WTC11 (cell line): ENCODE data around the gene ARHGAP28. TPM values are rescaled to one million over a fixed set of nuclear protein-coding genes. Genes with fewer than 3 reads are reported as not detected.

Experiments
- ATAC-seq: fragments of 200-7000 bp; cut with Tn5 transposase; 2 replicates; pipeline ENCODE4 v1.10.0; 2021; ENCODE audit warnings: mild to moderate bottlenecking, moderate library complexity
- CTCF ChIA-PET: fragments of 300-600 bp; sonication (Branson Sonifier 250); formaldehyde crosslinking; loops from one replicate; lab custom pipeline; 2021; ENCODE audit warnings: antibody characterized with exemption; lab: Charles Lee
- POLR2A ChIA-PET: fragments of 350-600 bp; sonication (Branson Sonifier 250); formaldehyde crosslinking; loops from one replicate; lab custom pipeline; 2021; ENCODE audit warnings: antibody characterized with exemption; lab: Charles Lee
- DNase-seq: peaks from one replicate; pipeline ENCODE4 v3.0.0; 2021; ENCODE audit warnings: low spot score
- H3K27ac Mint-ChIP-seq: 2 replicates; pipeline ENCODE4 v1.8.0; 2021; ENCODE audit warnings: mixed read lengths
- H3K27me3 Mint-ChIP-seq: 2 replicates; pipeline ENCODE4 v1.8.0; 2021; ENCODE audit warnings: low read depth, mild to moderate bottlenecking, moderate library complexity, mixed read lengths
- H3K36me3 Mint-ChIP-seq: 2 replicates; pipeline ENCODE4 v1.8.0; 2021; ENCODE audit warnings: mixed read lengths
- H3K4me1 Mint-ChIP-seq: 2 replicates; pipeline ENCODE4 v1.8.0; 2022; ENCODE audit warnings: mixed read lengths
- H3K4me3 Mint-ChIP-seq: 2 replicates; pipeline ENCODE4 v1.8.0; 2021; ENCODE audit warnings: mild to moderate bottlenecking, moderate library complexity, mixed read lengths
- H3K9me3 Mint-ChIP-seq: 2 replicates; pipeline ENCODE4 v1.8.0; 2021; ENCODE audit warnings: mixed read lengths
- AR ChIP-seq: fragments of 250-450 bp; sonication (Bioruptor Pico); IDR thresholded peaks from 2 replicates; pipeline ENCODE4 v1.9.0; 2021; ENCODE audit warnings: mild to moderate bottlenecking
- CREM ChIP-seq: sonication (generic); formaldehyde crosslinking; IDR thresholded peaks from 2 replicates; pipeline ENCODE4 v1.8.1; 2022; ENCODE audit warnings: mild to moderate bottlenecking, missing genetic modification reagents, moderate library complexity
- E2F4 ChIP-seq: sonication (generic); formaldehyde crosslinking; IDR thresholded peaks from 2 replicates; pipeline ENCODE4 v1.8.1; 2022; ENCODE audit warnings: low read depth, mild to moderate bottlenecking, moderate library complexity, missing genetic modification reagents, borderline replicate concordance
- EMX1 ChIP-seq: fragments of 250-450 bp; sonication (Bioruptor Pico); IDR thresholded peaks from 2 replicates; pipeline ENCODE4 v1.8.0; 2021; ENCODE audit warnings: mild to moderate bottlenecking
- ETV6 ChIP-seq: sonication (generic); formaldehyde crosslinking; IDR thresholded peaks from 2 replicates; pipeline ENCODE4 v1.8.1; 2022; ENCODE audit warnings: mild to moderate bottlenecking, missing genetic modification reagents
- FOXP1 ChIP-seq: sonication (generic); formaldehyde crosslinking; IDR thresholded peaks from 2 replicates; pipeline ENCODE4 v1.8.0; 2022; ENCODE audit warnings: missing genetic modification reagents, mild to moderate bottlenecking, moderate library complexity, borderline replicate concordance
- JUN ChIP-seq: sonication (generic); formaldehyde crosslinking; IDR thresholded peaks from 2 replicates; pipeline ENCODE4 v1.8.0; 2023; ENCODE audit warnings: mild to moderate bottlenecking, missing genetic modification reagents
- NR1H2 ChIP-seq: sonication (generic); formaldehyde crosslinking; IDR thresholded peaks from 2 replicates; pipeline ENCODE4 v1.9.0; 2021; ENCODE audit warnings: mild to moderate bottlenecking, moderate library complexity, missing genetic modification reagents
- SMAD4 ChIP-seq: sonication (generic); formaldehyde crosslinking; IDR thresholded peaks from 2 replicates; pipeline ENCODE4 v1.8.0; 2022; ENCODE audit warnings: mild to moderate bottlenecking, missing genetic modification reagents
- ZBTB21 ChIP-seq: sonication (generic); formaldehyde crosslinking; IDR thresholded peaks from 2 replicates; pipeline ENCODE4 v1.8.1; 2023; ENCODE audit warnings: mild to moderate bottlenecking, missing genetic modification reagents, borderline replicate concordance
- ZNF263 ChIP-seq: sonication (generic); formaldehyde crosslinking; IDR thresholded peaks from 2 replicates; pipeline ENCODE4 v1.8.1; 2022; ENCODE audit warnings: low read depth, mild to moderate bottlenecking, moderate library complexity, missing genetic modification reagents
- ZNF317 ChIP-seq: sonication (generic); formaldehyde crosslinking; IDR thresholded peaks from 2 replicates; pipeline ENCODE4 v1.8.1; 2023; ENCODE audit warnings: low read depth, mild to moderate bottlenecking, moderate library complexity, missing genetic modification reagents, borderline replicate concordance
- ZNF671 ChIP-seq: fragments of 250-450 bp; sonication (Bioruptor Pico); IDR thresholded peaks from 2 replicates; pipeline ENCODE4 v1.8.0; 2021; ENCODE audit warnings: mild to moderate bottlenecking
- total RNA-seq: library from RNA; stranded (reverse); gene quantifications from 3 replicates; pipeline ENCODE4 v1.2.3, GENCODE V29; 2021
- TF ChIP-seq, protein P1 (sequence below): sonication (generic); formaldehyde crosslinking; IDR thresholded peaks from 2 replicates; pipeline ENCODE4 v1.8.0; 2022; ENCODE audit warnings: missing genetic modification reagents
- TF ChIP-seq, protein P2 (sequence below): sonication (generic); formaldehyde crosslinking; IDR thresholded peaks from 2 replicates; pipeline ENCODE4 v1.8.0; 2022; ENCODE audit warnings: mild to moderate bottlenecking, missing genetic modification reagents
- TF ChIP-seq, protein P3 (sequence below): sonication (generic); formaldehyde crosslinking; IDR thresholded peaks from 2 replicates; pipeline ENCODE4 v1.8.1; 2022; ENCODE audit warnings: low read depth, missing genetic modification reagents, borderline replicate concordance
- TF ChIP-seq, protein P4 (sequence below): sonication (generic); formaldehyde crosslinking; IDR thresholded peaks from 2 replicates; pipeline ENCODE4 v1.8.0; 2023; ENCODE audit warnings: missing genetic modification reagents, mild to moderate bottlenecking, borderline replicate concordance
- TF ChIP-seq, protein P5 (sequence below): sonication (generic); formaldehyde crosslinking; IDR thresholded peaks from 2 replicates; pipeline ENCODE4 v1.8.1; 2023; ENCODE audit warnings: mild to moderate bottlenecking, missing genetic modification reagents, moderate library complexity

Gene ARHGAP28
- total RNA-seq, 1 experiment from 2014 or later = 14.8 TPM

DNA sequence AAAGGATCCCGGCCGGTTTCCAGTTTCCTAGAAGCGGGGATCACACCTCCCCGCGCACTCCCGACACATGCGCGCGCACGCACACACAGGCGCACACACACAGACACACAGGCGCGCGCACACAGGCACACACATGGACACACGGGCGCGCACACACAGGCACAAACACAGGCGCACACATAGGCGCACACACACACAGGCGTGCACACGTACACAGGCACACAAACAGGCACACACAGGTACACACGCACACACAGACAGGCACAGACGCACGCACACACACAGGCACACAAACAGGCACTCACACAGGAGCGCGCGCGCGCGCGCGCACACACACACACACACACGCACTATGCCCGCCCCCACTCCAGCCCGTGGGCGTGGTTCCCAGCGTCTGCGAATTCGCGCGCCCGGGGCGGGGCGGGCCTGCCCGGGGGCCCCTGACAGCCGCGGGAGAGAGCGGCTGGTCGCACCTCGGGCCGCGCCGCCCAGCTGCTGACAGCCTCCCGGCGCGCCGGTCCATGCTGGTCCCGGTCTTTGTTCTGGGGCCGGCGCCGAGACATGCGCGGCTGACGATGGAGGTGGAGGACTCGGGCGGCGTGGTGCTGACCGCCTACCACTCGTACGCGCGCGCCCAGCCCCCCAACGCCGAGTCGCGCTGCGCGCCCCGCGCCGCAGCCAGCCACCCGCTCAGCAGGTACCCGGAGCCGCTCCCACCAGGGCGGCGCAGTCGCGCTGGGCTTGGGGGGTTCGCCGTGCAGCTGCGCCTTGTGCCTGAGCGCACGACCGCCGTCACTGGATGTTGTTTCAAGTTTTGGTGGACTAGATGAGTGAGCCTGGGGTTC lies at the start of gene ARHGAP28 (continued):
- TF ChIP-seq, protein P1, sequence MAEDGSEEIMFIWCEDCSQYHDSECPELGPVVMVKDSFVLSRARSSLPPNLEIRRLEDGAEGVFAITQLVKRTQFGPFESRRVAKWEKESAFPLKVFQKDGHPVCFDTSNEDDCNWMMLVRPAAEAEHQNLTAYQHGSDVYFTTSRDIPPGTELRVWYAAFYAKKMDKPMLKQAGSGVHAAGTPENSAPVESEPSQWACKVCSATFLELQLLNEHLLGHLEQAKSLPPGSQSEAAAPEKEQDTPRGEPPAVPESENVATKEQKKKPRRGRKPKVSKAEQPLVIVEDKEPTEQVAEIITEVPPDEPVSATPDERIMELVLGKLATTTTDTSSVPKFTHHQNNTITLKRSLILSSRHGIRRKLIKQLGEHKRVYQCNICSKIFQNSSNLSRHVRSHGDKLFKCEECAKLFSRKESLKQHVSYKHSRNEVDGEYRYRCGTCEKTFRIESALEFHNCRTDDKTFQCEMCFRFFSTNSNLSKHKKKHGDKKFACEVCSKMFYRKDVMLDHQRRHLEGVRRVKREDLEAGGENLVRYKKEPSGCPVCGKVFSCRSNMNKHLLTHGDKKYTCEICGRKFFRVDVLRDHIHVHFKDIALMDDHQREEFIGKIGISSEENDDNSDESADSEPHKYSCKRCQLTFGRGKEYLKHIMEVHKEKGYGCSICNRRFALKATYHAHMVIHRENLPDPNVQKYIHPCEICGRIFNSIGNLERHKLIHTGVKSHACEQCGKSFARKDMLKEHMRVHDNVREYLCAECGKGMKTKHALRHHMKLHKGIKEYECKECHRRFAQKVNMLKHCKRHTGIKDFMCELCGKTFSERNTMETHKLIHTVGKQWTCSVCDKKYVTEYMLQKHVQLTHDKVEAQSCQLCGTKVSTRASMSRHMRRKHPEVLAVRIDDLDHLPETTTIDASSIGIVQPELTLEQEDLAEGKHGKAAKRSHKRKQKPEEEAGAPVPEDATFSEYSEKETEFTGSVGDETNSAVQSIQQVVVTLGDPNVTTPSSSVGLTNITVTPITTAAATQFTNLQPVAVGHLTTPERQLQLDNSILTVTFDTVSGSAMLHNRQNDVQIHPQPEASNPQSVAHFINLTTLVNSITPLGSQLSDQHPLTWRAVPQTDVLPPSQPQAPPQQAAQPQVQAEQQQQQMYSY (CRISPR knock-in tag) = no peak
- TF ChIP-seq, protein P2, sequence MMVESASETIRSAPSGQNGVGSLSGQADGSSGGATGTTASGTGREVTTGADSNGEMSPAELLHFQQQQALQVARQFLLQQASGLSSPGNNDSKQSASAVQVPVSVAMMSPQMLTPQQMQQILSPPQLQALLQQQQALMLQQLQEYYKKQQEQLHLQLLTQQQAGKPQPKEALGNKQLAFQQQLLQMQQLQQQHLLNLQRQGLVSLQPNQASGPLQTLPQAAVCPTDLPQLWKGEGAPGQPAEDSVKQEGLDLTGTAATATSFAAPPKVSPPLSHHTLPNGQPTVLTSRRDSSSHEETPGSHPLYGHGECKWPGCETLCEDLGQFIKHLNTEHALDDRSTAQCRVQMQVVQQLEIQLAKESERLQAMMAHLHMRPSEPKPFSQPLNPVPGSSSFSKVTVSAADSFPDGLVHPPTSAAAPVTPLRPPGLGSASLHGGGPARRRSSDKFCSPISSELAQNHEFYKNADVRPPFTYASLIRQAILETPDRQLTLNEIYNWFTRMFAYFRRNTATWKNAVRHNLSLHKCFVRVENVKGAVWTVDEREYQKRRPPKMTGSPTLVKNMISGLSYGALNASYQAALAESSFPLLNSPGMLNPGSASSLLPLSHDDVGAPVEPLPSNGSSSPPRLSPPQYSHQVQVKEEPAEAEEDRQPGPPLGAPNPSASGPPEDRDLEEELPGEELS (CRISPR knock-in tag) = peak; percentile 87
- TF ChIP-seq CREM (peak; percentile 76), AR (CRISPR knock-in tag) (no peak), FOXP1 (CRISPR knock-in tag) (peak; percentile 68; the same call in 1 of the 2 replicates), ZNF671 (no peak), E2F4 (CRISPR knock-in tag) (no peak), SMAD4 (CRISPR knock-in tag) (no peak), JUN (CRISPR knock-in tag) (no peak), ZNF263 (CRISPR knock-in tag) (no peak)
- TF ChIP-seq, protein P3, sequence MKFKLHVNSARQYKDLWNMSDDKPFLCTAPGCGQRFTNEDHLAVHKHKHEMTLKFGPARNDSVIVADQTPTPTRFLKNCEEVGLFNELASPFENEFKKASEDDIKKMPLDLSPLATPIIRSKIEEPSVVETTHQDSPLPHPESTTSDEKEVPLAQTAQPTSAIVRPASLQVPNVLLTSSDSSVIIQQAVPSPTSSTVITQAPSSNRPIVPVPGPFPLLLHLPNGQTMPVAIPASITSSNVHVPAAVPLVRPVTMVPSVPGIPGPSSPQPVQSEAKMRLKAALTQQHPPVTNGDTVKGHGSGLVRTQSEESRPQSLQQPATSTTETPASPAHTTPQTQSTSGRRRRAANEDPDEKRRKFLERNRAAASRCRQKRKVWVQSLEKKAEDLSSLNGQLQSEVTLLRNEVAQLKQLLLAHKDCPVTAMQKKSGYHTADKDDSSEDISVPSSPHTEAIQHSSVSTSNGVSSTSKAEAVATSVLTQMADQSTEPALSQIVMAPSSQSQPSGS (CRISPR knock-in tag) = no peak

GRCh38 chr18:6681331-6681875 lies 48.1 kb upstream of the ARHGAP28 start:
- Mint-ChIP-seq H3K27ac (no peak overlapping the region), H3K4me3 (no peak overlapping the region), H3K4me1 (peaks cover 23% of the 10 kb centered on the region), H3K27me3 (no peaks in the 10 kb centered on the region; the same call in 1 of the 2 replicates), H3K36me3 (no peaks in the 10 kb centered on the region), H3K9me3 (peaks cover 6% of the 10 kb centered on the region; the same call in 1 of the 2 replicates)
- ChIA-PET POLR2A (no interaction called here), CTCF (no interaction called here)
- no peak for DNase-seq
- no peak for ATAC-seq
- no peak for TF ChIP-seq NR1H2 (CRISPR knock-in tag)
- no peak for TF ChIP-seq EMX1 (CRISPR knock-in tag)
- TF ChIP-seq ETV6 (CRISPR knock-in tag) = no peak
- no peak for TF ChIP-seq ZBTB21 (CRISPR knock-in tag)
- TF ChIP-seq, protein P4, sequence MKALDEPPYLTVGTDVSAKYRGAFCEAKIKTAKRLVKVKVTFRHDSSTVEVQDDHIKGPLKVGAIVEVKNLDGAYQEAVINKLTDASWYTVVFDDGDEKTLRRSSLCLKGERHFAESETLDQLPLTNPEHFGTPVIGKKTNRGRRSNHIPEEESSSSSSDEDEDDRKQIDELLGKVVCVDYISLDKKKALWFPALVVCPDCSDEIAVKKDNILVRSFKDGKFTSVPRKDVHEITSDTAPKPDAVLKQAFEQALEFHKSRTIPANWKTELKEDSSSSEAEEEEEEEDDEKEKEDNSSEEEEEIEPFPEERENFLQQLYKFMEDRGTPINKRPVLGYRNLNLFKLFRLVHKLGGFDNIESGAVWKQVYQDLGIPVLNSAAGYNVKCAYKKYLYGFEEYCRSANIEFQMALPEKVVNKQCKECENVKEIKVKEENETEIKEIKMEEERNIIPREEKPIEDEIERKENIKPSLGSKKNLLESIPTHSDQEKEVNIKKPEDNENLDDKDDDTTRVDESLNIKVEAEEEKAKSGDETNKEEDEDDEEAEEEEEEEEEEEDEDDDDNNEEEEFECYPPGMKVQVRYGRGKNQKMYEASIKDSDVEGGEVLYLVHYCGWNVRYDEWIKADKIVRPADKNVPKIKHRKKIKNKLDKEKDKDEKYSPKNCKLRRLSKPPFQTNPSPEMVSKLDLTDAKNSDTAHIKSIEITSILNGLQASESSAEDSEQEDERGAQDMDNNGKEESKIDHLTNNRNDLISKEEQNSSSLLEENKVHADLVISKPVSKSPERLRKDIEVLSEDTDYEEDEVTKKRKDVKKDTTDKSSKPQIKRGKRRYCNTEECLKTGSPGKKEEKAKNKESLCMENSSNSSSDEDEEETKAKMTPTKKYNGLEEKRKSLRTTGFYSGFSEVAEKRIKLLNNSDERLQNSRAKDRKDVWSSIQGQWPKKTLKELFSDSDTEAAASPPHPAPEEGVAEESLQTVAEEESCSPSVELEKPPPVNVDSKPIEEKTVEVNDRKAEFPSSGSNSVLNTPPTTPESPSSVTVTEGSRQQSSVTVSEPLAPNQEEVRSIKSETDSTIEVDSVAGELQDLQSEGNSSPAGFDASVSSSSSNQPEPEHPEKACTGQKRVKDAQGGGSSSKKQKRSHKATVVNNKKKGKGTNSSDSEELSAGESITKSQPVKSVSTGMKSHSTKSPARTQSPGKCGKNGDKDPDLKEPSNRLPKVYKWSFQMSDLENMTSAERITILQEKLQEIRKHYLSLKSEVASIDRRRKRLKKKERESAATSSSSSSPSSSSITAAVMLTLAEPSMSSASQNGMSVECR (CRISPR knock-in tag) = no peak
- TF ChIP-seq ZNF317 = no peak
- TF ChIP-seq FOXP1 (CRISPR knock-in tag) = no peak
- TF ChIP-seq, protein P5, sequence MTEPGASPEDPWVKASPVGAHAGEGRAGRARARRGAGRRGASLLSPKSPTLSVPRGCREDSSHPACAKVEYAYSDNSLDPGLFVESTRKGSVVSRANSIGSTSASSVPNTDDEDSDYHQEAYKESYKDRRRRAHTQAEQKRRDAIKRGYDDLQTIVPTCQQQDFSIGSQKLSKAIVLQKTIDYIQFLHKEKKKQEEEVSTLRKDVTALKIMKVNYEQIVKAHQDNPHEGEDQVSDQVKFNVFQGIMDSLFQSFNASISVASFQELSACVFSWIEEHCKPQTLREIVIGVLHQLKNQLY (CRISPR knock-in tag) = no peak
